Measurements from ENCODE around the gene MAP3K8.
A peak's percentile ranks its signal among the peaks of the same experiment; 100 is the strongest.

MAP3K8 gene

DNA sequence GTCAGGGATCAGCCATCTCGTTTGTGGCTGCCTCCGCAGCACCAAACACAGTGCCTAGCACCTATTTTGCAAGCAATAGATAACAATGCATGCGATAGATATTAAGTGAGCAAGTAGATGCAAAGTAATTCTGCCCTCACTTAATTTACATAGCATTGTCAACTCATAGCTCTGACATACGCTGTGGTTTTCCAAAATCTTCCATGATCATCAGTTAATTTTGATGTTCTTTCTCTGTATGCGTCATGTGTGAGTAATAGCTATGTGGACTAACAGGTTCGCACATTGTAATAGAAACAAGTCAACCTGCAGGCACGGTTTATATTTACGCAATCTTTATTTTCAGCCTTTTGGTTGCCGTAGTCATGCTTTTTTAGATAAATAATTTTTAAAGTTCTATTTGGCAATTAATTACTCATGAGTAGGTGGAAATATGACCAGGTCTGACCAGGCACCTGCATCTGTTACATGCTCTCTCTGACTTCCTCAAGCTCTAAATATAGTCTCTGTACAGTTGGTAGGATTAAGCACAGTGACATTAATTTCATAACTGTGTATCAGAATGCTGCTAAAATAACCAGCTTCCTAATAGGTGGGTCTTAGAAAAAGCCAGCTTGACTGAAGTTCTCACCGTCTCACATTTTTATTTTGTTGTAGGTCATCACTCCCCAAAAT is 13.3 kb downstream of the MAP3K8 start:
- DNase-seq (ENCODE audit: insufficient read length, low spot score) (no peak), FAIRE-seq (no peak)
- no peak for TF ChIP-seq POLR2A (IDR thresholded peaks at IDR 0.05; ENCODE audit: low read depth, low read length)

DNA sequence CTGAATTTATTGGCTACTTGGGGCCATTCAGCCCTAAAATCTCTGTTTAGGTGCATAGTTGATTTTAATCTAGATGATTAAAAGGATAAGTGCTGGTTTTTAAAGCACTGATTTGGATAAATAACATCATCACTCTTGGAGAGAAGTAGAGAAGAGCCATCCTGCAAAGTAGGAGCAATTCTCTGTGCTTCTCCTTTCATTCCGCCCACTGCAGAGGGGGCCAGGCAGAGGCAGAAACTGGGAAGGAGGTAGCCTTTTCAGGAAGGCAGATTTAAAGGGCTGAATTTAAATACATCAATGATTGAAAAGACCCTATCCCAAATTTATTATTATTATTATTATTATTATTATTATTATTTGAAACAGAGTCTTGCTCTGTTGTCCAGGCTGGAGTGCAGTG is 14.1 kb downstream of the MAP3K8 start:
- no peak for TF ChIP-seq POLR2A (IDR thresholded peaks at IDR 0.05; ENCODE audit: low read depth, low read length)
- FAIRE-seq, result no peak

DNA sequence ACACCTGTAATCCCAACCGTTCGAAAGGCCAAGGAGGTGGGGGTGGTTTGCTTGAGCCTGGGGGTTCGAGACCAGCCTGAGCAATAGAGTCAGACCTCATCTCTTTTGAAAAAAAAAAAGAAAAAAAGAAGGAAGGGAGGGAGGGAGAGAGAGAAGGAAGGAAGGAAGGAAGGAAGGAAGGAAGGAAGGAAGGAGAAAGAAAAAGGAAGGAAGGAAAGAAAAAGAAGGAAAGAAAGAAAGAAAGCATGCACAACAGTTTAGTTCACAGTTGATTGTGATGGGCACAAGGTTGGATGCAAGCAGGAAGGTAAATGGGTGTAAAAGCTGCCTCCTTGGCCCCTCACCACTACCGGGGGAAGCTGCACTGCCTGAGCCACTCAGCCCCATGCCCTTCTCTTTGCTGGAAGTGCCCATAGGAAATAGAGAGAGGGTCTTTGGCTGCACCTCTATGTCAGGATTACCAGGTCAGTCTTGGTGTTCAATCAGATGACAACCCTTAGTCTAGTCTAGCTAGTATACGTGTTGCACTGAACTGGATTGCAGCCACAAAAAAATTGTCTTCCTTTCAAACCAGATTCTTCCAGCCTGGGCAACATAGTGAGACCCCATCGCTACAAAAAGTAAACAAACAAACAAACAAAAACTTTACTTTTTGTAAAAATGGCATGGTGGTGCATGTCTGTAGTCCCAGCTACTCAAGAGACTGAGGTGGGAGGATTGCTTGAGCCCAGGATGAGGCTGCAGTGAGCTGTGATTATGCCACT is 20.0 kb downstream of the MAP3K8 start:
- FAIRE-seq, result no peak
- no peak for DNase-seq (ENCODE audit: insufficient read length, low spot score)
- TF ChIP-seq POLR2A (IDR thresholded peaks at IDR 0.05; ENCODE audit: low read depth, low read length), result no peak

More for the DNA sequence above, 14.1 kb downstream of the MAP3K8 start:
- no peak for DNase-seq (ENCODE audit: insufficient read length, low spot score)

DNA sequence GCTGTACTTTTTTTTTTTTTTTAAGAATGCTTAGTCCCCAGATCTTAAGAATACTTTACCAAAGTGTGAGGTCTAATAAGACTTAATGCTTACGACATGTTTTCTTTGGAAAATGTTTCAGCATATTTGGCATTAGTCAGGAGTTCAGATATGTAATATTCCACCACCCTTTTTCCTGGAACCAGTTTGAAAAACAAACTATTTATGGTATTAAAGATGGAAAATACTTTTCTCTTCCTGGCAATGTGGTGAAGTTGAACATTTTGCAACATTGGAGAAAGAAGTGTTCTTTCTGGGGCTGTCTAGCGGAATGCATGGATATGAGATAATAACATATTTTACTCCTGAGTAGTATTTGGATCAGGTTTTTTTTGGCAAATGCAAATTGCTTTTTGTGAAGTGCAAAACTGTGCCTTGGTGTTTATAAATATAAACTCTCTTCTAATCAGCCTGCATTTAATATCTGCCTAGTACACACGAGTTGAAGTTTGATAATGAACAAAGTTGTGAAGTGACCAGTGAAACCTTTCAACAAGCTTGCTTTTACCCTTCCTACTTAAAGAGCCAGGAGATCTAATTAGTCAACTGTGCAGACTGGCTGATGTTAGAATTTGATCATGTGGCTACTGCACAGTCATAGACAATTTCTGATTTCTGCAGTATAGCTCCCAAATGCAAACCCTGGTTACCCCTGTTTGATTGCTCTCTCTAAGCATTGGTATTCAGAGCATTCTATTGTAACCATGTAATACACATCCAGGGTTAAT is 20.9 kb downstream of the MAP3K8 start:
- TF ChIP-seq POLR2A (IDR thresholded peaks at IDR 0.05; ENCODE audit: low read depth, low read length), result no peak
- no peak for DNase-seq (ENCODE audit: insufficient read length, low spot score)
- peak; percentile 52 for FAIRE-seq

- DNase-seq (ENCODE audit: insufficient read length, low spot score) (no peak), FAIRE-seq (no peak)
Observed at GRCh38 chr10:30455816-30456215, 21.8 kb downstream of the MAP3K8 start.

GRCh38 chr10:30456266-30456665 is 22.3 kb downstream of the MAP3K8 start:
- no peak for TF ChIP-seq POLR2A (IDR thresholded peaks at IDR 0.05; ENCODE audit: low read depth, low read length)
- DNase-seq (ENCODE audit: insufficient read length, low spot score) (no peak), FAIRE-seq (no peak)

More at GRCh38 chr10:30455816-30456215, 21.8 kb downstream of the MAP3K8 start:
- TF ChIP-seq POLR2A (IDR thresholded peaks at IDR 0.05; ENCODE audit: low read depth, low read length), result no peak

DNA sequence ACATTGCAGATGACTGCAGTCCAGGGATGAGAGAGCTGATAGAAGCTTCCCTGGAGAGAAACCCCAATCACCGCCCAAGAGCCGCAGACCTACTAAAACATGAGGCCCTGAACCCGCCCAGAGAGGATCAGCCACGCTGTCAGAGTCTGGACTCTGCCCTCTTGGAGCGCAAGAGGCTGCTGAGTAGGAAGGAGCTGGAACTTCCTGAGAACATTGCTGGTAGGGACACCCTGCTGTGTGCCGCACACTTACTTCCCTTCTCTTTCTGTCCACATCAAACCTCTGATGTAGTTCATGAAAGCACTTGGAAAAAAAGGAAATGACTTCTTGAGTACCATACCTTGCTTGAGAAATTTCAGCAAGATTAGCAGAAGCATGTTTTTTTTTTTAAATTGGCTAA is 25.3 kb downstream of the MAP3K8 start:
- DNase-seq (ENCODE audit: insufficient read length, low spot score) (no peak), FAIRE-seq (no peak)
- no peak for TF ChIP-seq POLR2A (IDR thresholded peaks at IDR 0.05; ENCODE audit: low read depth, low read length)

- no peak for TF ChIP-seq POLR2A (IDR thresholded peaks at IDR 0.05; ENCODE audit: low read depth, low read length)
- FAIRE-seq, result no peak
Observed at GRCh38 chr10:30460121-30460520, 26.1 kb downstream of the MAP3K8 start.

GRCh38 chr10:30462513-30462912 is 28.5 kb downstream of the MAP3K8 start:
- FAIRE-seq, result no peak
- no peak for DNase-seq (ENCODE audit: insufficient read length, low spot score)
- no peak for TF ChIP-seq POLR2A (IDR thresholded peaks at IDR 0.05; ENCODE audit: low read depth, low read length)

More at GRCh38 chr10:30460121-30460520, 26.1 kb downstream of the MAP3K8 start:
- no peak for DNase-seq (ENCODE audit: insufficient read length, low spot score)

DNA sequence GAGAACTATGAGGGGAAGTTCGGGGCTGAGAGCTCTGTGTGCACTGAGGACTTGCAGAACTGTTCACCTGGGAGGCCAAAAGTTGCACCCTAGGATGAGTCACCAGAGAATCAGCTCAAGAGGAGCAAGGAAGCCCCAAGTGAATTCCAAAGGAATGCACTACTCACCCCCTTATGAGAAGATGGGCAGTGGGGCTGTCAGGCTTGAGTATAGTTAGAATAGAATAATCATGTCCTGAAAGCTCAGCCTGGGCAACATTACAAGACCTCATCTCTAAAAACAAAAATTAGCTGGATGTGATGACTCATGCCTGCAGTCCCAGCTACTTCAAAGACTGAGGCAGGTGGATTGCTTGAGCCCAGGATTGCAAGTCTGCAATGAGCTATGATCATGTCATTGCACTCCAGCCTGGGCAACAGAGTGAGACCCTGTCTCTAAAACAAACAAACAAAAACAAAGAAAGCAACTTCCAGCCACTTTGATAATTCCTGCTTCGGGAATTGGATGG is 30.0 kb downstream of the MAP3K8 start:
- FAIRE-seq, result no peak
- TF ChIP-seq POLR2A (IDR thresholded peaks at IDR 0.05; ENCODE audit: low read depth, low read length), result no peak

DNA sequence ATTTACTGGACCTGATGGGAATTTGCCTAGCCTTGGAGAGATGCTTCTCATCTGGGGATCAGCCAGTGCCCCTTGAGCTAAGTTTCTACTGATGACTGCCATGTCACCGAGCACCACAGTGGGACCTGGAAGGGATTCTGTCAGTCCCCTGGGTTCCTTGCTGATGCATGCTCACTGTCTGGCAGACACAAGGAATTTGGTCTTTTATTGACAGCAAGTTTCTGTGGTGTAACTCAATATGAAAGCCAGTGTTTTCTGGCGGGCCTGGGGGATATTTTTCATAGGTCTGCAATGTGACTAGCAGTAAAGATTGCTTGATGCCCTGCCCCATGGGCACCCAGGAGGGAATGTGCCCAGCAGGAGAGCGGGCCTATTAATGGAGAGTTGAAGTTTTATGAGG is 30.7 kb downstream of the MAP3K8 start:
- no peak for TF ChIP-seq POLR2A (IDR thresholded peaks at IDR 0.05; ENCODE audit: low read depth, low read length)
- FAIRE-seq (no peak), DNase-seq (ENCODE audit: insufficient read length, low spot score) (no peak)

More for the DNA sequence above, 30.0 kb downstream of the MAP3K8 start:
- no peak for DNase-seq (ENCODE audit: insufficient read length, low spot score)

DNA sequence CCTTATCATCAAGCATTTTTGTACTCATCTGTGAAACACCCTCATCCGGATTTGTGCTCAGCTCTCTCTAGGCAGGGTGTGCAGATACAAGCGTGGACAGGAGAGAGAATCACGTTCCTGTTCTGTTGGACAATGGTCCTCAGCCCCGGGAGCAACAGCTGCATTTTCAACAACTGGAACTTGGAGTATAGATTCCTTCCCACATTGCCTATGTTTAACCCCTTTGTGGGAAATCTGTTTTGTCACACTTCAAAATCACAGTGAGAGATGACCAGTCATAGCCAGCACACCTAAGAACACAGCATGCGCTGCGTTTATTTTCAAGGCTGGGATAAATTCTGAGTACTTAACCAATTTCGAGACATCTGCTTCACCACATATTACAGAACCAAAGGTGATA is 32.5 kb downstream of the MAP3K8 start:
- DNase-seq (ENCODE audit: insufficient read length, low spot score), result no peak
- no peak for FAIRE-seq

GRCh38 chr10:30467651-30468338 is 33.8 kb downstream of the MAP3K8 start:
- TF ChIP-seq POLR2A (IDR thresholded peaks at IDR 0.05; ENCODE audit: low read depth, low read length), result no peak
- DNase-seq (ENCODE audit: insufficient read length, low spot score) (no peak), FAIRE-seq (no peak)

More for the DNA sequence above, 32.5 kb downstream of the MAP3K8 start:
- TF ChIP-seq POLR2A (IDR thresholded peaks at IDR 0.05; ENCODE audit: low read depth, low read length), result no peak

Data from H54 (cell line).